D721Med (cell line): ENCODE measurements around the gene REST.
"Not testable (repeated sequence)": the region's sequence is repeated elsewhere in the genome, so short reads cannot be mapped to it uniquely, and the experiment has no call there.

ENCODE experiments used
- DNase-seq: peaks from one replicate; pipeline ENCODE4 v3.0.0; 2011; ENCODE audit warnings: low spot score; ENCODE audit not compliant: insufficient read length
- FAIRE-seq: peaks from 2 replicates; lab custom pipeline; 2011; peaks lifted over from hg19 to GRCh38; lab: Jason Lieb, UNC
- TF ChIP-seq, protein P1 (sequence below): IDR thresholded peaks from 2 replicates; pipeline ENCODE4 v1.5.1; 2012; ENCODE audit warnings: mild to moderate bottlenecking, control low read depth; ENCODE audit not compliant: insufficient read depth; ENCODE audit errors: missing control alignments

The REST gene

DNA sequence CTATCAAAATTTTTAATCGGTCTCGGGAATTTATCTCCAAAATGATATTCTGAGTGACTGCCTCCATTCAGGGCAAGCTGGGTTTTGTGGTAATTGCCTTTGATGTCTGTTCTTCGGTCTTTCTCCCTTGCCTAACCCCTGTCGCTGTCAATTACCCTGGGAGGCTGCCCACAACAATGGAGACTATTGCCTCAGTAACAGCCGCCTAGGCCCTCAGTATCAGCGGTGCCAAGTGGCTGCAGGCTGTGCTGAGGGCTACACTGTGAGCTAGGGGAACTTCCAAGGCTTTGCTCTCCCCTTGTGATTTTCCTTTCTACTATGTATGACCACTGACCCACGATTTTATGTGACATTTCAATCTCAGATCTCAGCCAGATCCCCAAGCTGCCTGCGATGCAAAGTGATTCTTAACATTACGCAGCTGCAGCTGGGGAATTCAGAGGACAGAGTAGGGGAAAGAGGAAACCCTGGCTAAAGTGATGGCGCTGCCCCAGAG is 36.3 kb upstream of the REST start:
- DNase-seq = no peak
- TF ChIP-seq, protein P1, sequence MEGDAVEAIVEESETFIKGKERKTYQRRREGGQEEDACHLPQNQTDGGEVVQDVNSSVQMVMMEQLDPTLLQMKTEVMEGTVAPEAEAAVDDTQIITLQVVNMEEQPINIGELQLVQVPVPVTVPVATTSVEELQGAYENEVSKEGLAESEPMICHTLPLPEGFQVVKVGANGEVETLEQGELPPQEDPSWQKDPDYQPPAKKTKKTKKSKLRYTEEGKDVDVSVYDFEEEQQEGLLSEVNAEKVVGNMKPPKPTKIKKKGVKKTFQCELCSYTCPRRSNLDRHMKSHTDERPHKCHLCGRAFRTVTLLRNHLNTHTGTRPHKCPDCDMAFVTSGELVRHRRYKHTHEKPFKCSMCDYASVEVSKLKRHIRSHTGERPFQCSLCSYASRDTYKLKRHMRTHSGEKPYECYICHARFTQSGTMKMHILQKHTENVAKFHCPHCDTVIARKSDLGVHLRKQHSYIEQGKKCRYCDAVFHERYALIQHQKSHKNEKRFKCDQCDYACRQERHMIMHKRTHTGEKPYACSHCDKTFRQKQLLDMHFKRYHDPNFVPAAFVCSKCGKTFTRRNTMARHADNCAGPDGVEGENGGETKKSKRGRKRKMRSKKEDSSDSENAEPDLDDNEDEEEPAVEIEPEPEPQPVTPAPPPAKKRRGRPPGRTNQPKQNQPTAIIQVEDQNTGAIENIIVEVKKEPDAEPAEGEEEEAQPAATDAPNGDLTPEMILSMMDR = no peak
- no peak for FAIRE-seq

DNA sequence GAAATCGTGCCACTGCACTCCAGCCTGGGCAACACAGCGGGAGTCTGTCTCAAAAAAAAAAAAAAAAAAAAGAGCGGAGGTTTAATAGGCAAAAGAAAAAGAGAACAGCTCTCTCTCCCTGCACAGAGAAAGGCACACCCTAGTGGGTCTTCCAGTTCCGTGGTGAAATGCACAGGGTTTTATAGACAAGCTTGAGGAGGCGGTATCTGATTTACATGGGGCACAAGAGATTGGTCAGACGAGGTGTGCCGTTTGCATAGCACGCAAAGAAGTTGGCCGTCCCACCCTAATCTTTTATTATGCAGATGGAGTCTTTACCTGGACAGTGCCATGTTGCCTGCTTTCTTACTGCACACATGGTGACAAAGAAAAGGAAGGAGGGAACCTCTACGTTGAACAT is 33.5 kb upstream of the REST start:
- TF ChIP-seq, protein P1 = no peak
- DNase-seq (no peak), FAIRE-seq (no peak)

DNA sequence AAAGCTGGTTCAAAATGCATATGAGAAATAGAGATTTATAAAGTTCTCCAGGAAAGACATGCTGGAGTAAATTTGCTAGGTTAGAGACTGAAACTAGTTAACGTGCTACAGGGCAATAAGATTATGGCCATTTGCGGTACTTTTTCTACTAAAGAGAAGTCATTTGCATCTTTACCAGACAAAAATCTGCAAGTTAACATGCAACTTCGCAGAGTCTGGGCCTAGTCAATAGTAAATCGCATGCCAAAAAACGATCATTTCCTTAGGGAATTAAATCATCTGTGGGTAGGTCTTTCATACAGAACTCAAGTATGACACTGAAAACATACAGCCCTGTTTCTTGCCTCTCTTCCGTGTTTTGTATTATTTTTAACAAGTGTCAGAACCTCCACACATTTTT is 32.8 kb upstream of the REST start:
- TF ChIP-seq, protein P1 = no peak
- no peak for FAIRE-seq

DNA sequence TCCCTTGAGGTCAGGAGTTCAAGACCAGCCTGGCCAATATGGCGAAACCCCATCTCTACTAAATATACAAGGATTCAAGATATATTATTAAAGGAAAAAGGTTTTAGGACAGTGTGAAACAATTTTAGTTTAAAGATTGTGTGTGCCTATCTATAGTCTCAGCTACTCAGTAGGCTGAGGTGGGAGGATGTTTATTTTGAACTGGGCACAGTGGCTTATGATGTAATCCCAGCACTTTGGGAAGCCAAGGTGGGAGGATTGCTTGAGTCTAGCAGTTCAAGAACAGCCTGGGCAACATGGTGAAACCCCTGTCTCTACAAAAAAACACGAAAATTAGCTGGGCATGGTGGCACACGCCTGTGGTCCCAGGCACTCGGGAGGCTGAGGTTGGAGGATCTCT is 31.4 kb upstream of the REST start:
- TF ChIP-seq, protein P1 = no peak
- no peak for DNase-seq
- no peak for FAIRE-seq

More for the DNA sequence above, 32.8 kb upstream of the REST start:
- DNase-seq = no peak

DNA sequence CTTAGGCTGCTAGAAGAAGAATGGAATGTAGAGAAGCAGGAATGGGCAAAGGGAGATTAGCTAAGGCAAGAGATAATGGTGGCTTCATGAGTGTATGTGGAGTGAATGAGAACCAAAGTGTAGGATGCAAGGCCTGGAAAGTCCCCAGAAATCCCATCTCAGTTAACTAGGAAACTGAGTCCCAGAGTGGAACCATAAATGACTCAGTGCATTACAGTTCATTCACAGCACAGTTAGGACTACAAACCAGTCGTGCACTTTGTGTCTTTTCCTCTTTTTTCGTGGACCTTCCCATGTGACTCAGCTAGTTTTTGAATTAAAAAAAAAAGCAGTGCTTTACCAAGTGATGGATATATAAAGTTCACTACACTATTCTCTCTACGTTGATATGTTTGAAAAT is 27.7 kb upstream of the REST start:
- no peak for FAIRE-seq
- TF ChIP-seq, protein P1 = no peak
- no peak for DNase-seq

DNA sequence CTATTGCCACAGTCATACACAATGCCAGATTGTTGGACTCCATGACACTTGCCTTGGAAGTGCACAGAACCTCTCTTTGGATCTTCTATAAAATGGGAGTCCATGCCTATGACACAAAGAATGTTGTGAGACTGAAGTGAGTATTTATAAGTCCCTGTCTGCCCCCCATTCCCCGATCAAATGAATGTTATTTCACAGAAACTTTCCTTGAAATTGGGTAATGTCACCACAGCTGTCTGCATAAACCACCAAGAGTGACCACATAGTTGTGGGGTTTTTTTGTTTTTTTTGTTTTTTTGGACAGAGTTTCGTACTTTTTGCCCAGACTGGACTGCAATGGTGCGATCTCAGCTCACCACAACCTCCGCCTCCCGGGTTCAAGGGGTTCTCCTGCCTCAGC is 27.1 kb upstream of the REST start:
- DNase-seq (no peak), FAIRE-seq (no peak)
- TF ChIP-seq, protein P1 = no peak

DNA sequence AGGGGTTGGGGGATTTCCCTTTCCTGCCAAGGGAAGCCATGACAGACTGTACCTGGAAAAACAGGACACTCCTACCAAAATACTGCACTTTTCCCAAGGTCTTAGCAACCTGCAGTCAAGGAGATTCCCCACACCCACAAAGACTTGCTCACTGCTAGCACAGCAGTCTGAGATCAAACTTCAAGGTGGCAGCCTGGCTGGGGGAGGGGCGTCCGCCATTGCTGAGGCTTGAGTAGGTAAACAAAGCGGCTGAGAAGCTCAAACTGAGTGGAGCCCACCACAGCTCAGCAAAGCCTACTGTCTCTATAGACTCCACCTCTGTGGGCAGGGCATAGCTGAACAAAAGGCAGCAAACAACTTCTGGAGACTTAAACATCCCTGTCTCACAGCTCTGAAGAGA is 23.2 kb upstream of the REST start:
- not testable (repeated sequence) for FAIRE-seq, DNase-seq

DNA sequence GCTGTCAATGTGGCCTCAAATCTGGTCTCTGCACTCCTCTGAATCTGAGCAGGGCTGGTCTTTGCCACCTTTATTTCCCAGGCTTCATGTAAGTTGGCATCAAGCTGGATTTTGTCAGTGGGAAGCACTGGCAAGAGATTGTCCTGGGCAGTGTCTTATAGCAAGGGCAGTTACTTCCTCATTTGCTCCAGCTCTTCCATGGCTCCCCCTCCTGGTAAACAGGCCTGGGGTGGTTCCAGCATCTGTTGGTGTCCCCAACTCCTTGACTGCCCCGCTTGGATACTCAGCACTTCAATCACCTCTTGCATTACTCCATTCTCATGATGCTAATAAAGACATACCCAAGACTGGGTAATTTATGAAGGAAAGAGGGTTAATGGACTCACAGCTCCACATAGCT is 15.0 kb upstream of the REST start:
- no peak for FAIRE-seq

DNA sequence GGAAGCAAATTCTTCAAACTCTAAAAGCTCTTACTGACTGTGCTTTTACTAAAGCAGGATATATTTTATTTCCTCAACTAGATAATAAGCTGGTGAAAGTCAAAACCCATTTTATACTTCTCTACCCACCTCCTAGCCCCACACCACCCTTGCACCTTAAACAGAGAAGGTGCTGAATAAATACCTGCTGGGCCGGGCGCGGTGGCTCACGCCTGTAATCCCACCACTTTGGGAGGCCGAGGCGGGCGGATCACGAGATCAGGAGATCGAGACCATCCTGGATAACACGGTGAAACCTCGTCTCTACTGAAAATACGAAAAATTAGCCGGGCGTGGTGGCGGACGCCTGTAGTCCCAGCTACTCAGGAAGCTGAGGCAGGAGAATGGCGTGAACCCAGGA is 9.9 kb upstream of the REST start:
- not testable (repeated sequence) for DNase-seq, FAIRE-seq

More for the DNA sequence above, 15.0 kb upstream of the REST start:
- TF ChIP-seq, protein P1 = no peak
- DNase-seq = no peak

DNA sequence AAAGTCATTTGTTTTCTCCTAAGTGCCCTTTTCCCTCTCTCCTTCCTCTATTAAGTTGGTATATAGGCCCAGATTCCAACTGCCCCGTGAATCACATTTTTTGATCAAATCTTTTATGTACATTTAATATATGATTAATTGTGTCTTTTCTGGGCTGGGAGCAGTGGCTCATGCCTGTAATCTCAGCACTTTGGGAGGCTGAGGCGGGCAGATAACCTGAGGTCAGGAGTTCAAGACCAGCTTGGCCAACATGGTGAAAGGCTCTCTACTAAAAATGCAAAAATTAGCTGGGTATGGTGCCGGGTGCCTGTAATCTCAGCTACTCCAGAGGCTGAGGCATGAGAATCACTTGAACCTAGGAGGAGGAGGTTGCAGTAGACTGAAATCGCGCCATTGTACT is 7.5 kb upstream of the REST start:
- FAIRE-seq, DNase-seq: not testable (repeated sequence)
